DND-41 (cell line): ENCODE results near the gene IQSEC1.

Experiments used
- ATAC-seq: fragments of 200-7000 bp; cut with Tn5 transposase; 3 replicates; pipeline ENCODE4 v1.9.1; 2021; ENCODE audit warnings: low read depth; ENCODE audit not compliant: insufficient read depth
- DNase-seq: peaks from one replicate; pipeline ENCODE4 v3.0.0-alpha.2; 2020
- H2AFZ ChIP-seq: 2 replicates; pipeline ENCODE4 v1.6.0; 2012; ENCODE audit warnings: low read depth, low read length
- H3K27ac ChIP-seq: 2 replicates; pipeline ENCODE4 v1.5.1; 2012; ENCODE audit warnings: low read length, inconsistent platforms
- H3K27me3 ChIP-seq: fragments of 200-600 bp; sonication (generic); 2 replicates; pipeline ENCODE4 v1.6.0; 2012; ENCODE audit warnings: low read length, mild to moderate bottlenecking, inconsistent platforms; ENCODE audit not compliant: insufficient read depth, poor library complexity
- H3K36me3 ChIP-seq: 2 replicates; pipeline ENCODE4 v1.5.1; 2012; ENCODE audit warnings: low read length, inconsistent platforms; ENCODE audit not compliant: insufficient read depth
- H3K4me1 ChIP-seq: 2 replicates; pipeline ENCODE4 v1.5.1; 2012; ENCODE audit warnings: mild to moderate bottlenecking, low read length; ENCODE audit not compliant: insufficient read depth
- H3K4me2 ChIP-seq: 2 replicates; pipeline ENCODE4 v1.6.0; 2012; ENCODE audit warnings: mild to moderate bottlenecking, moderate library complexity, low read length, inconsistent platforms; ENCODE audit not compliant: insufficient read depth
- H3K4me3 ChIP-seq, 2 experiments: fragments of 200-600 bp in 1 of 2; shearing (Covaris generic) in 1 of 2; 2 replicates each; pipeline ENCODE4 v1.5.1; 2012 to 2016; ENCODE audit warnings: inconsistent platforms in 2 of 2, low read length in 2 of 2, mild to moderate bottlenecking in 2 of 2, low read depth in 1 of 2, moderate library complexity in 1 of 2
- H3K79me2 ChIP-seq: 2 replicates; pipeline ENCODE4 v1.6.0; 2012; ENCODE audit warnings: low read length, inconsistent platforms; ENCODE audit not compliant: insufficient read depth
- H3K9ac ChIP-seq: 2 replicates; pipeline ENCODE4 v1.6.0; 2012; ENCODE audit warnings: low read depth, mild to moderate bottlenecking, inconsistent platforms, low read length, moderate library complexity
- H3K9me3 ChIP-seq: 2 replicates; pipeline ENCODE4 v1.5.1; 2012; ENCODE audit warnings: low read length, moderate library complexity, mild to moderate bottlenecking, inconsistent platforms; ENCODE audit not compliant: insufficient read depth, severe bottlenecking
- H4K20me1 ChIP-seq: 2 replicates; pipeline ENCODE4 v1.6.0; 2012; ENCODE audit warnings: low read length; ENCODE audit not compliant: insufficient read depth
- EZH2 ChIP-seq: IDR thresholded peaks from 3 replicates; pipeline ENCODE4 v1.6.1; 2012; ENCODE audit warnings: borderline replicate concordance, low read depth, mild to moderate bottlenecking, moderate library complexity, low read length, inconsistent platforms; ENCODE audit not compliant: severe bottlenecking
- TF ChIP-seq, protein P1 (sequence below): IDR thresholded peaks from 2 replicates; pipeline ENCODE4 v1.5.1; 2012; ENCODE audit warnings: borderline replicate concordance, low read length, moderate library complexity, mild to moderate bottlenecking; ENCODE audit not compliant: poor library complexity, severe bottlenecking; ENCODE audit errors: extremely low read depth

The IQSEC1 gene

GRCh38 chr3:12973827-12974226, 99.4 kb downstream of the IQSEC1 start:
- H3K27me3 ChIP-seq, result no peaks in the 10 kb centered on the region
- no peaks in the 10 kb centered on the region for H4K20me1 ChIP-seq
- H3K9ac ChIP-seq, result no peak overlapping the region
- no peak overlapping the region for H2AFZ ChIP-seq
- ATAC-seq (peak; percentile 80), DNase-seq (peak; percentile 59)
- H3K4me2 ChIP-seq, result no peak overlapping the region
- no peaks in the 10 kb centered on the region for H3K79me2 ChIP-seq
- H3K36me3 ChIP-seq, result no peaks in the 10 kb centered on the region
- no peaks in the 10 kb centered on the region for H3K9me3 ChIP-seq
- peak overlapping the region; percentile 20; the same call in 1 of the 2 replicates for H3K27ac ChIP-seq
- H3K4me1 ChIP-seq, result peaks cover 9% of the 10 kb centered on the region; the same call in 1 of the 2 replicates
- H3K4me3 ChIP-seq, result no peak overlapping the region
- TF ChIP-seq, protein P1, sequence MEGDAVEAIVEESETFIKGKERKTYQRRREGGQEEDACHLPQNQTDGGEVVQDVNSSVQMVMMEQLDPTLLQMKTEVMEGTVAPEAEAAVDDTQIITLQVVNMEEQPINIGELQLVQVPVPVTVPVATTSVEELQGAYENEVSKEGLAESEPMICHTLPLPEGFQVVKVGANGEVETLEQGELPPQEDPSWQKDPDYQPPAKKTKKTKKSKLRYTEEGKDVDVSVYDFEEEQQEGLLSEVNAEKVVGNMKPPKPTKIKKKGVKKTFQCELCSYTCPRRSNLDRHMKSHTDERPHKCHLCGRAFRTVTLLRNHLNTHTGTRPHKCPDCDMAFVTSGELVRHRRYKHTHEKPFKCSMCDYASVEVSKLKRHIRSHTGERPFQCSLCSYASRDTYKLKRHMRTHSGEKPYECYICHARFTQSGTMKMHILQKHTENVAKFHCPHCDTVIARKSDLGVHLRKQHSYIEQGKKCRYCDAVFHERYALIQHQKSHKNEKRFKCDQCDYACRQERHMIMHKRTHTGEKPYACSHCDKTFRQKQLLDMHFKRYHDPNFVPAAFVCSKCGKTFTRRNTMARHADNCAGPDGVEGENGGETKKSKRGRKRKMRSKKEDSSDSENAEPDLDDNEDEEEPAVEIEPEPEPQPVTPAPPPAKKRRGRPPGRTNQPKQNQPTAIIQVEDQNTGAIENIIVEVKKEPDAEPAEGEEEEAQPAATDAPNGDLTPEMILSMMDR, result no peak
- TF ChIP-seq EZH2, result no peak

GRCh38 chr3:12972781-12973702, 100.2 kb downstream of the IQSEC1 start:
- H3K4me1 ChIP-seq, result peaks cover 17% of the 10 kb centered on the region
- H3K79me2 ChIP-seq, result no peaks in the 10 kb centered on the region
- DNase-seq (no peak), ATAC-seq (no peak)
- H3K27me3 ChIP-seq, result no peaks in the 10 kb centered on the region
- no peak overlapping the region for H3K27ac ChIP-seq
- no peaks in the 10 kb centered on the region for H3K36me3 ChIP-seq
- TF ChIP-seq, protein P1, result no peak
- TF ChIP-seq EZH2, result no peak
- H3K4me2 ChIP-seq, result no peak overlapping the region
- H3K9ac ChIP-seq, result no peak overlapping the region
- no peak overlapping the region for H2AFZ ChIP-seq
- H3K9me3 ChIP-seq, result no peaks in the 10 kb centered on the region
- H3K4me3 ChIP-seq, result no peak overlapping the region
- H4K20me1 ChIP-seq, result no peaks in the 10 kb centered on the region

DNA sequence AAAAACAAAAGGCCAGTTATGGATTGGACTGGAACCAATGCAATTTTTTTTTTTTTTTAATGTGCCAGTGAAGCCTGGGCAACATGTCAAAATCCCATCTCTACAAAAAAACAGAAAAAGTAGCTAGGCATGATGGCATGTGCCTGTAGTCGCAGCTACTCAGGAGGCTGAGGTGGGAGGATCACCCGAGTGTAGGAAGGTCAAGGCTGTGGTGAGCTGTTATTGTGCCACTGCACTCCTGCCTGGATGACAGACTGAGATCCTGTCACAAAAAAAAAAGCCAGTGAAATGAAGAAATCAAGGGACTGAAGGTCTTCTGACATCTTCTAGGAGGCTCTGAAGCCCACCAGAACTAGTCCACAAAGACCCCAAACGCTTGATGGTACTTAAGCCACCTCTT, 101.2 kb downstream of the IQSEC1 start:
- TF ChIP-seq, protein P1, result no peak
- TF ChIP-seq EZH2, result no peak
- Histone ChIP-seq H3K27ac (no peak overlapping the region), H3K27me3 (no peaks in the 10 kb centered on the region), H2AFZ (no peak overlapping the region), H3K36me3 (no peaks in the 10 kb centered on the region), H3K9ac (no peak overlapping the region), H3K4me3 (no peak overlapping the region), H3K4me2 (no peak overlapping the region), H3K9me3 (no peaks in the 10 kb centered on the region), H4K20me1 (peaks cover under 1% of the 10 kb centered on the region; the same call in 1 of the 2 replicates), H3K79me2 (peaks cover 3% of the 10 kb centered on the region; the same call in 1 of the 2 replicates), H3K4me1 (peaks cover 22% of the 10 kb centered on the region)
- DNase-seq (no peak), ATAC-seq (no peak)
